ENCODE results near the gene LIX1L. TPM values are rescaled to one million over a fixed set of nuclear protein-coding genes. Genes with fewer than 3 reads are reported as not detected.

LIX1L gene
- total and polyA plus RNA-seq, 2 of the 13 experiments (the other 11 are each of a cell fraction or from before 2014, with no cell fraction given), result 8.1 to 24.9 TPM

DNA sequence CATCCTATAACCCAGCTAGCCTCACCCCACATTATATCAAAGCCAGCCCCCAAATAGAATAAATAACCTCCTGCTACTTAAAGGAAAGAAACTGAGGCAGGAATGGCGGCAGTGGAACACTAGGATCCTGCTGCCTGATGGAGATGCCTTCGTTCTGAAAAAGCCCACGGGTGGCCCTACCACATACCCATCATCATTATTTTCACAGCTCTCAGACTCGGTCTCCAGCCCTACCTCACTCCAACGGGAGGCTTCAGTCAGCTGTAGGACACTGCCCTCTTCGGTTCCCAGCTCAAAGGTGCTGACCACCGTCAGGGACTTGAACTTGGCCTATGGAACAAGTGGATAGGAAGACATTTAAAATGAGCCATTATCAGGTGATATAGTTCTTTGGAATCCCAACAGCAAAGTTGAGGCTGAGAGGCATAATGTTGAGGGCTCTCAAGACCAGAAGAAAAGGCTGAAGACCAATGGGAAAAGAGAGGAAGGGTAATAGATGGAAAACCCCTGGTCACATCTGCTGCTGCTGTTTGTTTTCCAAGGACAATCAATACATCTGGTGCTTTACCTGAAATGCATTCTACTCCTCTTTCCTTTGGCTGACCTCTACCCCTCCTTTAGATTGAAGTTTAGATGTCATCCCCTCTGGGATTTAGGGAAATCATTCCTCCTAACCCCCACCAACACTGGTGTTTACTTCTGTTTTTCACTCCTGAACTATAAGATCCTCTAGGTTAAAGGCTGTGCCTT lies 64.3 kb downstream of the LIX1L start (continued):
- TF ChIP-seq, protein P1, sequence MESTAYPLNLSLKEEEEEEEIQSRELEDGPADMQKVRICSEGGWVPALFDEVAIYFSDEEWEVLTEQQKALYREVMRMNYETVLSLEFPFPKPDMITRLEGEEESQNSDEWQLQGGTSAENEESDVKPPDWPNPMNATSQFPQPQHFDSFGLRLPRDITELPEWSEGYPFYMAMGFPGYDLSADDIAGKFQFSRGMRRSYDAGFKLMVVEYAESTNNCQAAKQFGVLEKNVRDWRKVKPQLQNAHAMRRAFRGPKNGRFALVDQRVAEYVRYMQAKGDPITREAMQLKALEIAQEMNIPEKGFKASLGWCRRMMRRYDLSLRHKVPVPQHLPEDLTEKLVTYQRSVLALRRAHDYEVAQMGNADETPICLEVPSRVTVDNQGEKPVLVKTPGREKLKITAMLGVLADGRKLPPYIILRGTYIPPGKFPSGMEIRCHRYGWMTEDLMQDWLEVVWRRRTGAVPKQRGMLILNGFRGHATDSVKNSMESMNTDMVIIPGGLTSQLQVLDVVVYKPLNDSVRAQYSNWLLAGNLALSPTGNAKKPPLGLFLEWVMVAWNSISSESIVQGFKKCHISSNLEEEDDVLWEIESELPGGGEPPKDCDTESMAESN (CRISPR knock-in tag; conservative IDR thresholded peaks at IDR 0.05), result no peak
- TF ChIP-seq, protein P2, sequence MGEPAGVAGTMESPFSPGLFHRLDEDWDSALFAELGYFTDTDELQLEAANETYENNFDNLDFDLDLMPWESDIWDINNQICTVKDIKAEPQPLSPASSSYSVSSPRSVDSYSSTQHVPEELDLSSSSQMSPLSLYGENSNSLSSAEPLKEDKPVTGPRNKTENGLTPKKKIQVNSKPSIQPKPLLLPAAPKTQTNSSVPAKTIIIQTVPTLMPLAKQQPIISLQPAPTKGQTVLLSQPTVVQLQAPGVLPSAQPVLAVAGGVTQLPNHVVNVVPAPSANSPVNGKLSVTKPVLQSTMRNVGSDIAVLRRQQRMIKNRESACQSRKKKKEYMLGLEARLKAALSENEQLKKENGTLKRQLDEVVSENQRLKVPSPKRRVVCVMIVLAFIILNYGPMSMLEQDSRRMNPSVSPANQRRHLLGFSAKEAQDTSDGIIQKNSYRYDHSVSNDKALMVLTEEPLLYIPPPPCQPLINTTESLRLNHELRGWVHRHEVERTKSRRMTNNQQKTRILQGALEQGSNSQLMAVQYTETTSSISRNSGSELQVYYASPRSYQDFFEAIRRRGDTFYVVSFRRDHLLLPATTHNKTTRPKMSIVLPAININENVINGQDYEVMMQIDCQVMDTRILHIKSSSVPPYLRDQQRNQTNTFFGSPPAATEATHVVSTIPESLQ (CRISPR knock-in tag; conservative IDR thresholded peaks at IDR 0.05), result no peak

DNA sequence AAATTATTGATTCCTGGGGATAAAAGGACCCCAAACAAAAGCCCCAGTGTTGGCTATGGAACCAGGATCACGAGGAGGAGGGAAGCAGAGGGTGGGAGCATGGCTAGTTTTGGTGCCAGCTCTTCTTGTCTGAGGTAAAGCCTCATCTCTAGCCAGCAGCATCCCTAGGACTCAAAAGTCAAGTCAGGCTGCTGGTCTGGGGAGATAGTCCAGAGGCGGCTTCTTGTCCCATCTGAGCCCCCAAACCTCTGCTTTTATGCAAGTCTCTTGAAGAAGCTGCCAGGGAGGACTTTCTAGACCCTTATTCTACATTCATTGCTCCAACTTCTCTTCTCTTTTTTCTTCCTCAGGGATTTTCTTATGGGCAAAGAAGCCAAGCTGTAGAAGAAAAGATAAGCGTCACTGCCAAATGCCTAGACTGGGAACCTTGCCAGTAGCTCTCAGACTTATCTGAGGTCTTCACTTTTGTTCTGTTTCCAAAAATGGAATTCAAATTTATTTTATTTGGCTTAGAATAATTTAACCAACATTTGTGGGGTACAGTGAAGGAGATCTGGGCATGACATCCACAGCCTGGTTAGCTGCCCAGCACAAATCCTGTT lies 65.2 kb downstream of the LIX1L start:
- POLR2A ChIA-PET, result interaction anchor here (0.9 to 2.9 kb wide), 16 partner anchors 10 to 160 kb away, joined by 3 to 29 read pairs (median 4); partner anchors contain the start of genes ANKRD34A, ITGA10, NUDT17 and PEX11B
- TF ChIP-seq POLR2G (IDR thresholded peaks at IDR 0.05; ENCODE audit: low read depth, low read length) (0 out of 2 replicates have a peak, but pooled peaks have one; percentile 6), ZNF263 (CRISPR knock-in tag; IDR thresholded peaks at IDR 0.05) (0 out of 2 replicates have a peak, but pooled peaks have one; percentile 15), SP2 (CRISPR knock-in tag; IDR thresholded peaks at IDR 0.05) (no peak), ATF1 (CRISPR knock-in tag; IDR thresholded peaks at IDR 0.05) (peak; percentile 8; the same call in 1 of the 2 replicates)
- TF ChIP-seq, protein P3, sequence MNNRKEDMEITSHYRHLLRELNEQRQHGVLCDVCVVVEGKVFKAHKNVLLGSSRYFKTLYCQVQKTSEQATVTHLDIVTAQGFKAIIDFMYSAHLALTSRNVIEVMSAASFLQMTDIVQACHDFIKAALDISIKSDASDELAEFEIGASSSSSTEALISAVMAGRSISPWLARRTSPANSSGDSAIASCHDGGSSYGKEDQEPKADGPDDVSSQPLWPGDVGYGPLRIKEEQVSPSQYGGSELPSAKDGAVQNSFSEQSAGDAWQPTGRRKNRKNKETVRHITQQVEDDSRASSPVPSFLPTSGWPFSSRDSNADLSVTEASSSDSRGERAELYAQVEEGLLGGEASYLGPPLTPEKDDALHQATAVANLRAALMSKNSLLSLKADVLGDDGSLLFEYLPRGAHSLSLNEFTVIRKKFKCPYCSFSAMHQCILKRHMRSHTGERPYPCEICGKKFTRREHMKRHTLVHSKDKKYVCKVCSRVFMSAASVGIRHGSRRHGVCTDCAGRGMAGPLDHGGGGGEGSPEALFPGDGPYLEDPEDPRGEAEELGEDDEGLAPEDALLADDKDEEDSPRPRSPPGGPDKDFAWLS (CRISPR knock-in tag; IDR thresholded peaks at IDR 0.05; ENCODE audit: borderline replicate concordance), result 0 out of 2 replicates have a peak, but pooled peaks have one; percentile 28
- TF ChIP-seq, protein P4, sequence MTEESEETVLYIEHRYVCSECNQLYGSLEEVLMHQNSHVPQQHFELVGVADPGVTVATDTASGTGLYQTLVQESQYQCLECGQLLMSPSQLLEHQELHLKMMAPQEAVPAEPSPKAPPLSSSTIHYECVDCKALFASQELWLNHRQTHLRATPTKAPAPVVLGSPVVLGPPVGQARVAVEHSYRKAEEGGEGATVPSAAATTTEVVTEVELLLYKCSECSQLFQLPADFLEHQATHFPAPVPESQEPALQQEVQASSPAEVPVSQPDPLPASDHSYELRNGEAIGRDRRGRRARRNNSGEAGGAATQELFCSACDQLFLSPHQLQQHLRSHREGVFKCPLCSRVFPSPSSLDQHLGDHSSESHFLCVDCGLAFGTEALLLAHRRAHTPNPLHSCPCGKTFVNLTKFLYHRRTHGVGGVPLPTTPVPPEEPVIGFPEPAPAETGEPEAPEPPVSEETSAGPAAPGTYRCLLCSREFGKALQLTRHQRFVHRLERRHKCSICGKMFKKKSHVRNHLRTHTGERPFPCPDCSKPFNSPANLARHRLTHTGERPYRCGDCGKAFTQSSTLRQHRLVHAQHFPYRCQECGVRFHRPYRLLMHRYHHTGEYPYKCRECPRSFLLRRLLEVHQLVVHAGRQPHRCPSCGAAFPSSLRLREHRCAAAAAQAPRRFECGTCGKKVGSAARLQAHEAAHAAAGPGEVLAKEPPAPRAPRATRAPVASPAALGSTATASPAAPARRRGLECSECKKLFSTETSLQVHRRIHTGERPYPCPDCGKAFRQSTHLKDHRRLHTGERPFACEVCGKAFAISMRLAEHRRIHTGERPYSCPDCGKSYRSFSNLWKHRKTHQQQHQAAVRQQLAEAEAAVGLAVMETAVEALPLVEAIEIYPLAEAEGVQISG (CRISPR knock-in tag; IDR thresholded peaks at IDR 0.05), result no peak
- TF ChIP-seq, protein P5, sequence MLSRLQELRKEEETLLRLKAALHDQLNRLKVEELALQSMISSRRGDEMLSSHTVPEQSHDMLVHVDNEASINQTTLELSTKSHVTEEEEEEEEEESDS (CRISPR knock-in tag; IDR thresholded peaks at IDR 0.05; ENCODE audit: borderline replicate concordance), result no peak

More for the DNA sequence above, 65.2 kb downstream of the LIX1L start:
- no peak overlapping the region; a peak in 1 of 6 replicates for H3K4me3 ChIP-seq (replicated peaks in 1 of 3; ENCODE audit: insufficient read depth in 1 of 3, low read depth in 2 of 3, low read length in 3 of 3)
- TSS peak; percentile 97 for BruUV-seq (replicated peaks)
- no peaks in the 10 kb centered on the region for H3K79me2 ChIP-seq (ENCODE audit: insufficient read depth, low read length)
- no peaks in the 10 kb centered on the region for H3K36me3 ChIP-seq (replicated peaks in 1 of 2; ENCODE audit: control insufficient read depth in 1 of 2, insufficient read depth in 2 of 2, low read length in 2 of 2)
- H3K4me2 ChIP-seq (ENCODE audit: low read depth, low read length), result peak overlapping the region; percentile 71
- no peak for DNase-seq (ENCODE audit: low spot score)
- H2AFZ ChIP-seq (ENCODE audit: low read length), result no peak overlapping the region
- CTCF ChIA-PET (ENCODE audit: low intra/inter-chr PET ratio, low total read pairs), result interaction anchor here (1.0 to 3.3 kb wide), 7 partner anchors 8 to 121 kb away, joined by 3 to 93 read pairs (median 7); partner anchors contain the start of genes ITGA10 and RBM8A
- no peaks in the 10 kb centered on the region for H3K27me3 ChIP-seq (ENCODE audit: control insufficient read depth in 1 of 2, insufficient read depth in 2 of 2, low read length in 2 of 2)
- H3K9me3 ChIP-seq (ENCODE audit: low read length), result no peaks in the 10 kb centered on the region
- peaks cover 81% of the 10 kb centered on the region for H3K4me1 ChIP-seq (ENCODE audit: insufficient read depth, low read length)
- FAIRE-seq, result no peak
- H4K20me1 ChIP-seq (ENCODE audit: insufficient read depth, low read length), result no peaks in the 10 kb centered on the region
- in situ Hi-C loops (cut with HindIII; ENCODE audit: extremely low pct_ligation_motif_present, low pct_unique_long_range_greater_than_20kb) (no loop called here), intact Hi-C loops (cut with micrococcal nuclease; ENCODE audit: unreplicated experiment) (loop anchor here (1.0 to 5.0 kb wide), 6 partner anchors 18 to 121 kb away; partner anchors contain the start of genes ITGA10, LIX1L, PIAS3 and RBM8A)
- 57% methylated on average over 3 of the region's 3 CpGs for WGBS (ENCODE audit: low lambda C conversion rate)
- peak; percentile 52 for ATAC-seq
- H3K9ac ChIP-seq (ENCODE audit: insufficient read depth, low read depth, low read length), result peak overlapping the region; percentile 42; the same call in 1 of the 2 replicates
- H3K27ac ChIP-seq (ENCODE audit: extremely low read length, insufficient read depth, low read length), result peak overlapping the region; percentile 63

All from HepG2 (cell line).